ENCODE results near the gene KCNIP4. TPM values are rescaled to one million over a fixed set of nuclear protein-coding genes. Genes with fewer than 3 reads are reported as not detected.

KCNIP4 gene
- total RNA-seq, 1 donor from 2014 or later, result not detected

DNA sequence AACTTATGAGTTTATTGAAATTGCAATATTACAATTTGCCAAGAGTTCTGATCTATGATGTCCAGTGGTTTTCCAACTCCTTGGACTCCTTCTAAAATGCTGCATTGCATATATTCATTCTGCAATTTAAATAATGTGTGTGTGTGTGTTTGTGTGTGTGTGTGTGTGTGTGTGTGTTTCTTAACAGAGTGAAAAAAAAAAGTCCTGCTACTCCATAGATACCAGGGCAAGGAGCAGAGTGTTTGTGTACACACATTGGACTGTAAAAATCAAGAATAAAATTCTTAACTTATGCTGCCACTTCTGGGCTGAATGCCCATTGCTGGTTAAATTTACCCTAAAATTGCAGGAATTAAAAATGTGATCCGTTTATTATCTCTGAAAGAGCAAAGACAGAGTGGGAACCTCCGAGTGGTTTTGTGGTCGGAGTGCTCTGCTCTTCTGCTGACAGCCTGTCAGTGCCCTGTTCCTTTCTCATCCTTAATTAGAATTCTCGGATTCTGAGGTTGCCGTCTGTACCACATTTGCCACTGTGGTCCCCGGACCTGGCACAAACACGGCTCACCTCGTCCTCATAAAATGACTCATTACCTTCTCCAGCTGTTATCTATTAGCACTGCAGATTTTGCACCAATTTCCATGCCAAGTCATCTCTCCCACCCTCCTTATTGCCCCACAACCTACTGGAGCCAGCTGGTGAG, 355.5 kb downstream of the KCNIP4 start:
- Histone ChIP-seq H3K27ac (no peak overlapping the region), H3K4me3 (no peak overlapping the region), H3K36me3 (no peaks in the 10 kb centered on the region), H3K27me3 (no peaks in the 10 kb centered on the region), H3K4me1 (no peaks in the 10 kb centered on the region), H3K9me3 (no peaks in the 10 kb centered on the region)
- ATAC-seq, result no peak
- TF ChIP-seq, protein P1, sequence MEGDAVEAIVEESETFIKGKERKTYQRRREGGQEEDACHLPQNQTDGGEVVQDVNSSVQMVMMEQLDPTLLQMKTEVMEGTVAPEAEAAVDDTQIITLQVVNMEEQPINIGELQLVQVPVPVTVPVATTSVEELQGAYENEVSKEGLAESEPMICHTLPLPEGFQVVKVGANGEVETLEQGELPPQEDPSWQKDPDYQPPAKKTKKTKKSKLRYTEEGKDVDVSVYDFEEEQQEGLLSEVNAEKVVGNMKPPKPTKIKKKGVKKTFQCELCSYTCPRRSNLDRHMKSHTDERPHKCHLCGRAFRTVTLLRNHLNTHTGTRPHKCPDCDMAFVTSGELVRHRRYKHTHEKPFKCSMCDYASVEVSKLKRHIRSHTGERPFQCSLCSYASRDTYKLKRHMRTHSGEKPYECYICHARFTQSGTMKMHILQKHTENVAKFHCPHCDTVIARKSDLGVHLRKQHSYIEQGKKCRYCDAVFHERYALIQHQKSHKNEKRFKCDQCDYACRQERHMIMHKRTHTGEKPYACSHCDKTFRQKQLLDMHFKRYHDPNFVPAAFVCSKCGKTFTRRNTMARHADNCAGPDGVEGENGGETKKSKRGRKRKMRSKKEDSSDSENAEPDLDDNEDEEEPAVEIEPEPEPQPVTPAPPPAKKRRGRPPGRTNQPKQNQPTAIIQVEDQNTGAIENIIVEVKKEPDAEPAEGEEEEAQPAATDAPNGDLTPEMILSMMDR (IDR thresholded peaks at IDR 0.05), result no peak
- no peak for DNase-seq
- intact Hi-C loops (cut with DNase I), result no loop called here

DNA sequence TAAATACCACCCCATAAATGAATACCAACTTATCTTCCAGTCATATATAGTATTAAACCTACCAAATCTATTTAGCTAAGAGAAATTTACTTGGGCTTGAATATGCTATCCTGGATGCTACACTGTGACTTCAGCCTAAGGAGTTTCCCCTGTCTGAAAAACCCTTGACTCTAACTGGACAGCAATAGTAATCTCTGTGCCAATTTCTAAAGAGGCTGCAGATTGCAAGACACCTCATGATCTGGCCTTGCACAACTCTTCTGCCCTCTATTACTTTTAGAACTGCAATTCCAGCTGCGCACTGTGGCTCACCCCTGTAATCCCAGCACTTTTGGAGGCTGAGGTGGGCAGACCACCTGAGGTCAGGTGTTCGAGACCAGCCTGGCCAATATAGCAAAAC, 371.5 kb downstream of the KCNIP4 start:
- intact Hi-C loops (cut with DNase I), result no loop called here
- H3K4me1 ChIP-seq, result no peaks in the 10 kb centered on the region
- no peaks in the 10 kb centered on the region for H3K27me3 ChIP-seq
- H3K36me3 ChIP-seq, result no peaks in the 10 kb centered on the region
- no peaks in the 10 kb centered on the region for H3K9me3 ChIP-seq
- no peak overlapping the region for H3K27ac ChIP-seq
- TF ChIP-seq, protein P1 (IDR thresholded peaks at IDR 0.05), result no peak
- H3K4me3 ChIP-seq, result no peak overlapping the region
- ATAC-seq (no peak), DNase-seq (no peak)

DNA sequence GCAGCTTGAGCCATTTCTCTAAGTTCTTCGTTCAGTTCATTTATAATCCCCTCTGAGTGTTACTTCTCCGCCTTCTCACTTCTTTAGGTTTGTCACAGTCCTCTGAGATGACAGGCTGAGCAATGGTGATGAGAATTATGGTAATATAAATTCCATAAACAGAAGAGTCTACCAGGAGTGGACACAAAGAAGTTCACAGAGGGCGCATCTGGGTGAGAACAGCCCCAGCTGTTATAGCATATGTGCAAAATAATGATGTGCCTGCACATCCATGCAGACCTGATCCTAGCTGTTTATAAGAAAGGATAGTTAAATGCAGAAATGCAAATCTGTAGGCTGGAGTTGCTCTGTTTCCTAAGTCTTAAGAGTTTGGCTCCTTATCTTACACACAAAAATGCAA, 377.5 kb downstream of the KCNIP4 start:
- TF ChIP-seq, protein P1 (IDR thresholded peaks at IDR 0.05), result no peak
- no peaks in the 10 kb centered on the region for H3K27me3 ChIP-seq
- ATAC-seq, result no peak
- no peaks in the 10 kb centered on the region for H3K36me3 ChIP-seq
- H3K9me3 ChIP-seq, result no peaks in the 10 kb centered on the region
- no peak for DNase-seq
- H3K27ac ChIP-seq, result no peak overlapping the region
- H3K4me1 ChIP-seq, result no peaks in the 10 kb centered on the region
- intact Hi-C loops (cut with DNase I), result no loop called here
- H3K4me3 ChIP-seq, result no peak overlapping the region

DNA sequence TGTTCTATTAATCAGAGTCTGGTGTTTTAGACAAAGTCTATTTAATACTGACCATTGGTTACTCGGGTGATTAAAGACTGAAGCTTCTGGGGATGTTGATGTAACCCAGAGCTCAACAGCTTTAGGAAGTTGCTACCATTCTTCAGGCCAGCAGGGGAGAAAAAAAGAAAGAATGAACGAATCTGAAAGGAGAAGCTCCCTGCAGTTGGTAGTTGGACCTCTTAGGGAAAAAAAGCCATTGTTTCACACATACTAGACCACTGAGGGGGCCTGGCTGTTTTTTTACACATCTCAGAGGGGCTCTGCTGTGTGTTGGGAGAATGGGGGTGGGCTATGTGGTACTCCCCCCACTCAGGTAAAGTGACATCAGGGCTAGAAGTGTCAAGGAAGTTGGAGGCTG, 378.9 kb downstream of the KCNIP4 start:
- Histone ChIP-seq H3K4me1 (no peaks in the 10 kb centered on the region), H3K4me3 (no peak overlapping the region), H3K9me3 (no peaks in the 10 kb centered on the region), H3K36me3 (no peaks in the 10 kb centered on the region), H3K27ac (no peak overlapping the region), H3K27me3 (no peaks in the 10 kb centered on the region)
- ATAC-seq (no peak), DNase-seq (no peak)
- TF ChIP-seq, protein P1 (IDR thresholded peaks at IDR 0.05), result no peak
- intact Hi-C loops (cut with DNase I), result no loop called here

DNA sequence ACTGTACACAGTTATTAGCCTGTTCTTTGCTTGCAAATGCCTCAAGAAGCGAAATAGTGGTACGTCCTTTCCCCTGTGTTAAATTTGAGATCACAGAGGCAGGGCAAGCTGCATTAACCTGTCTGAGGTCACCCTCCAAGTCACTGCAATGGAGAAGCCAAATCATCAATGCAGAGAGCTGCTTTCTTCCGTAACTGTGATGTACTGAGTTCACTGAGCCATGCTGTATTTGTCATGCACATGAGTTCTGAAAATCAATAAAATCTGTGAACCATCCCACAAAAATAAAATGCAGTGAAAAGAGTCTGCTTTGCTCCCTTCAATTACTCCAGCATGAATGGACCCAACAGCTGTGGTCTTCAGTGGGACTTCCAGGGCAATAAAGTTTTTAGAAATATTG, 393.5 kb downstream of the KCNIP4 start:
- intact Hi-C loops (cut with DNase I), result no loop called here

More for the DNA sequence above, 393.5 kb downstream of the KCNIP4 start:
- Histone ChIP-seq H3K4me1 (no peaks in the 10 kb centered on the region), H3K27me3 (no peaks in the 10 kb centered on the region), H3K9me3 (no peaks in the 10 kb centered on the region), H3K27ac (no peak overlapping the region), H3K36me3 (no peaks in the 10 kb centered on the region), H3K4me3 (no peak overlapping the region)
- TF ChIP-seq, protein P1 (IDR thresholded peaks at IDR 0.05), result no peak
- ATAC-seq (no peak), DNase-seq (no peak)

Measured in upper lobe of right lung (tissue), 1 donor.